Ecto neural progenitor cell (in vitro differentiated cells): ENCODE data around the gene PACS2.
A peak's percentile ranks its signal among the peaks of the same experiment; 100 is the strongest.
"Not testable (repeated sequence)": the region's sequence is repeated elsewhere in the genome, so short reads cannot be mapped to it uniquely, and the experiment has no call there.

ENCODE experiments used
- DNase-seq: peaks from one replicate; pipeline ENCODE4 v3.0.0-alpha.2; 2018; ENCODE audit warnings: low spot score

PACS2 gene

DNA sequence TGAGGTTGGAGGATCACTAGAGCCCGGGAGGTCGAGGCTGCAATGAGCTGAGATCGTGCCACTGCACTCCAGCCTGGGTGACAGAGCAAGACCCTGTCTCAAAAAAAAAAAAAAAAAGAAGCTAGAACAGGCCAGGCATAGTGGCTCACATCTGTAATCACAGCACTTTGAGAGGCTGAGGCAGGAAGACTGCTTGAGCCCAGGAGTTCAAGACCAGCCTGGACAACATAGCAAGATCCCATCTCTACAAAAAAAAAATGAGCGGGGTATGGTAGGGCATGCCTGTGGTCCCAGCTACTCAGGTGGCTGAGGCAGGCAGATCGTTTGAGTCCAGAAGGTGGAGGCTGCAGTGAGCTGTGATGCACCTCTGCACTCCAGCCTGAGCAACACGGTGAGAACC lies 25.6 kb upstream of the PACS2 start:
- DNase-seq, result not testable (repeated sequence)

GRCh38 chr14:105290621-105291346 lies 23.8 kb upstream of the PACS2 start:
- no peak for DNase-seq

DNA sequence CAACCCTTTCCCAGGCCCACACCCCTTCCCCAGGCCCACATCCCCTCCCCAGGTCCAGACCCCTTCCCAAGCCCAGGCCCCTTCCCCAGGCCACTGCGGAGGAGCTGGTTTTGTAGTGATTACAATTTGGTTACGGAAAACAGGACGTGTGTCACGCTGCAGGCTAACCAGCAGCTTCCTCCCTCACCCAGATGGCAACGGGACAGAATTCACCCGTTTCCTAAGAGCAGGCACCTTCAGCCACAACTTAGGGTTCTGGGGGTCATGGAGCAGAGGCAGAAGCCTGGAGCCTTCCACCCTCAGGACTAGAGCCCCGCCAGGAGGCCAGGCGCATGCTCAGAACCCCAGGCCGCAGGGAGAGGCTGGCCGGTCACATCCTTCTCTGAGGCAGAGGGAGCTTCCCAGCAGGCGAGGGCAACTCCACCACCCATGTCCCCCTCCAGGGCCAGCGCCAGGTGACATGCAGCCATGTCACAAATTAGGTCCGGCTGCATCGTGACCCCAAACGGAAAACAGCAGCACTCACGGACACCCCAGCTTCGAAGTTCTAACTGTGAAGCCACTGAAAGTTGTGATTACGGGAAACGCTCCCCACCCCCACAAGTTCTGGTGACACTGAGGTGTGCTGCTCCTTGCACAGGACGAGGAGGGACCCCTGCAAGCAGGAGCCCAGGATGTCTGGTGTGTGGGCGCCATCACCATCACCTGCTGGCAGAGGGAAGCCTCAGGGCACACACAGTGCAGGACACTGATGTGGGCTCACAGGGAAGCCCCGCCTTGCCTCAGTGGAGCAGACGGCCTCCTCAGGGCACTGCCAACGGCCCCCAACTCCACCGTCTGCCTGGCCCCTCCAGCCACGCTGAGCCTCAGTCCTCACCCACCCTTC lies 21.5 kb upstream of the PACS2 start:
- DNase-seq, result no peak

GRCh38 chr14:105294142-105294597 lies 20.4 kb upstream of the PACS2 start:
- no peak for DNase-seq

GRCh38 chr14:105297311-105297710 lies 17.2 kb upstream of the PACS2 start:
- not testable (repeated sequence) for DNase-seq

- no peak for DNase-seq
Observed at GRCh38 chr14:105299654-105300541, 14.7 kb upstream of the PACS2 start.

DNA sequence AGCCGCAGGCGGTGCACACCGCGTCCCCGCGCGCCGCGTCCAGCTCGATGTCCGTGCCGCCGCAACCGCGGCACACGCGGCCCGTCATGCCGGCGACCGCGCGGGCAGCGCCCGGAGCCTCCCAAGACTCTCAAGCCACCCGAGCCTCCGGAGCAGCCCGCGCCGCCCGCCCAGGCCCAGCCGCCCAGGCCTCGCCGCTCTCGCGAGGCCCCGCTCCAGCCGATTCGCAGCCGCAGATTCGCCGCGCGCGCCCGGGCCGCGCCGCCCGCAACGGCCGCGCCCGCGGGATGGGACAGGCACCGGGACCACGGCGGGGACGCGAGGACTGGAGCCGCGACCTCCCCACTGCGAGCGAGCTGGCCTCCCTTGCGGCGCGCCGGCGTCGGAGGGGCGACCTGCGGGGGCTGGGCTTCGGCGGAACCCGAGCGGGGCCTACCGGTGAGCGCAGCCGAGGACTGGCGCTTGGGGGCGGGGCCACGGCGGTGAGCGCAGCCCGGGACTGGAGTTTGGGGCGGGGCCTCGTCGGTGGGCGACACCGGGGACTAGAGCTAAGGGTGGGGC lies 13.9 kb upstream of the PACS2 start, which contains the start of gene BRF1:
Gene BRF1, minus strand, starts transcription at position 460 of the 561 bp plus-strand sequence. Its CDS starts 372 bp downstream, at position 88.
- peak; percentile 98 for DNase-seq

- DNase-seq, result peak; percentile 99
Observed at GRCh38 chr14:105301103-105301914, 13.2 kb upstream of the PACS2 start.

DNA sequence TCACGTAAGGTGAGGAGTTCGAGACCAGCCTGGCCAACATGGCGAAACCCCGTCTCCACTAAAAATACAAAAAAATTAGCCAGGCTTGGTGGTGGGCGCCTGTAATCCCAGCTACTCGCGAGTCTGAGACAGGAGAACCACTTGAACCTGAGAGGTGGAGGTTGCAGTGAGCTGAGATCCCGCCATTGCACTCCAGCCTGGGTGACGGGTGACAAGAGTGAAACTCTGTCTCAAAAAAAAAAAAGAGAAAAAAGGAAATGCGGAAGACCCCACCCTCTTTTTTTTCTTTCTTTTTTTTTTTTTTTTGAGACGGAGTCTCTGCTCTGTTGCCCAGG lies 12.7 kb upstream of the PACS2 start:
- not testable (repeated sequence) for DNase-seq

DNA sequence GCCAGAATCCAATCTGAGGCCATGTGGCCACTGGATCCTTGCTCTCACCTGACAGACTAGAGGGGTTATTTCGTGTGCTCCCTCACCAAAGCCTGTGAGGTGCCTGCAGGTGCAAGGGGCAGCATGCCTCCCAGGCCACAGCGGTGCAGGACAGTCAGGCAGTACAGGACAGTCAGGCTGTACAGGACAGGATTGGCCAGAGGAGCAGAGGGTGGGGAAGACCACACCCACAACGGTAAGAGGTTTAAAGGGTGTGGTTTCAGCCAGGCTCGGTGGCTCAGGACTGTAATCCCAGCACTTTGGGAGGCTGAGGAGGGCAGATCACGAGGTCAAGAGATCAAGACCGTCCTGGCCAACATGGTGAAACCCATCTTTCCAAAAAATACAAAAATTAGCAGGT lies 10.6 kb upstream of the PACS2 start:
- DNase-seq, result peak; percentile 49

DNA sequence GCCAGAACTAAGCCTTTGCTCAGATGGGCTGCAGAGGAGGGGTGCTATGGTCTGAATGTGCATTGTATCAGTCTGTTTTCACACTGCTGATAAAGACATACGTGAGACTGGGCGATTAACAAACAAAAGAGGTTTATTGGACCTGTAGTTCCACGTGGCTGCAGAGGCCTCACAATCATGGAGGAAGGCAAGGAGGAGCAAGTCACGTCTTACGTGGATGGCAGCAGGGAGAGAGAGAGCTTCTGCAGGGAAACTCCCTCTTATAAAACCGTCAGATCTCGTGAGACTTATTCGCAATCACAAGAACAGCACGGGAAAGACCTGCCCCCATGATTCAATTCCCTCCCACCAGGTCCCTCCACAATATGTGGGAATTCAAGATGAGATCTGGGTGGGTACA lies 10.0 kb upstream of the PACS2 start:
- no peak for DNase-seq

DNA sequence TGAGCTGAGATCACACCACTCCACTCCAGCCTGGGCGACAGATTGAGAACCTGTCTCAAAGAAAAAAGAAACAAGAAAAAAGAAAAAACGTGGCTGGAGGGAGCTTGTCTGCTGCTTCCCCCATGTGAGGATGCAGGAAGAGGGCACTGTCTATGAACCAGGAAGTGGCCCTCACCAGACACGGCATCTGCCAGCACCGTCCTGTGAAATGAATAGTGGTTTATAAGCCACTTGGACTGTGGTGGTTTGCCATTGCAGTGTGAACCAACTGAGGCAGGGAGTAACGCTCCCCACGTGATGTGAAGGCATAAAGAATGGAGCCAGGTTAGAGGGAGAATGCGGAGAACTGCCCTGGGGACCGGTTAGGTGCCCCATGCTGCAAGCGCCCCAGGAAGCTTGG lies 9.2 kb upstream of the PACS2 start:
- DNase-seq, result no peak

- DNase-seq, result peak; percentile 43
Observed at GRCh38 chr14:105305791-105306190, 8.8 kb upstream of the PACS2 start.

- no peak for DNase-seq
Observed at GRCh38 chr14:105307052-105307727, 7.4 kb upstream of the PACS2 start.

- no peak for DNase-seq
Observed at GRCh38 chr14:105309371-105309770, 5.2 kb upstream of the PACS2 start.

GRCh38 chr14:105311838-105312237 lies 2.7 kb upstream of the PACS2 start:
- peak; percentile 62 for DNase-seq

DNA sequence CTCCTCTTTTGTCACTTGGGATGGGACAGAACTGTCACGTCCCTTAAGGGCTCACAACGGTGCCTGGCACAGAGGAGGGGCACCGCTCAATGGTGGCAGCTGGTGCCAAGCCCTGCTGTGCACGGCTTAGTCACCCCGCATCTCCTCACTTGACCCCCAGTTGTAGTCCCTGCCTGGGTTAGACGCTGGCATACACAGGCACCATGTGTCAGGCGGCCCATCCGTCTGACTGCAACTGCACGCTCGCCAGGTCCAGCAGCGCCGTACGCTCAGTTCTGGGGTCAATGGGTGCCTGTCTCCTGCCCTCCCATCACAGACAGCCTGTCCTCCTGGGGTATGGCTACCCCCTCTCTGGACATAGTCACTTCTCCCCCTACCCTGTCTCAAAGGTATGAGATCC lies 1.6 kb upstream of the PACS2 start:
- DNase-seq, result peak; percentile 41

- peak; percentile 74 for DNase-seq
Observed at GRCh38 chr14:105313381-105314286, 914 bp upstream of the PACS2 start.

DNA sequence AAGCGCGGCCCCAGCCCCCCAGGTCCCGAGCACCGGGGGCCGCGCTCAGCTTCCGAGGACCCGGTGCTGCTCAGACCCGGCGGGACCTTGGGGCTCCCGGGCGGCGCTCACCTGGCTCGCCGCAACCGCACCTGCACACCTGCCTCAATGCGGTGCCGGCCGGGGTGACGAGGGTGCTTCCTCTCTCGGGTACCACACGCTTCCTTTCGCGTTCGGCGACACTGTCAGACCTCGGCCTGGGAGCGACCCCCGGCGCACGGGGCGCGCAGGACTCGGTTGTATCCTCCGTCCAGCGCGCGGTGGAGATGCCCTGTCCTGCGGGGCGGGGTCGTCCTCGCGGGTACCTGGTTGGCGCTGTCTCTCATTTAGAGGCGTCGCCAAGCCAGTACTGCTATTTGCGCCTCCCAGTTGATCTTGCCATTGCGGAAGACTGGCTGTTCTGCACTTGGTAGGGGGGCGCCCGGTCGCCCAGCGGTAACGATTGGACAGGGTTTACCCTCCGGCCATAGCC lies 718 bp downstream of the PACS2 start:
- peak; percentile 61 for DNase-seq
